ENCODE results near the gene HMG20B. TPM values are rescaled to one million over a fixed set of nuclear protein-coding genes. Genes with fewer than 3 reads are reported as not detected.

Gene HMG20B
- total RNA-seq, 1 experiment from 2014 or later, result 121 TPM

- Mint-ChIP-seq H3K36me3 (peaks cover 5% of the 10 kb centered on the region), H3K27ac (peak within 1 kb of the TSS; percentile 95), H3K4me3 (peak within 1 kb of the TSS; percentile 98), H3K4me1 (peaks cover 5% of the 10 kb centered on the region), H3K27me3 (ENCODE audit: low read depth) (no peaks in the 10 kb centered on the region), H3K9me3 (no peaks in the 10 kb centered on the region)
- peak; percentile 98 for ATAC-seq
- CTCF ChIA-PET, result interaction anchor here (1.0 to 1.1 kb wide), 2 partner anchors 9 to 27 kb away, joined by 3 to 5 read pairs; no protein-coding TSS in a partner anchor
- POLR2A ChIA-PET, result no interaction called here
- DNase-seq (ENCODE audit: low spot score), result peak; percentile 99
- TF ChIP-seq, protein P1, sequence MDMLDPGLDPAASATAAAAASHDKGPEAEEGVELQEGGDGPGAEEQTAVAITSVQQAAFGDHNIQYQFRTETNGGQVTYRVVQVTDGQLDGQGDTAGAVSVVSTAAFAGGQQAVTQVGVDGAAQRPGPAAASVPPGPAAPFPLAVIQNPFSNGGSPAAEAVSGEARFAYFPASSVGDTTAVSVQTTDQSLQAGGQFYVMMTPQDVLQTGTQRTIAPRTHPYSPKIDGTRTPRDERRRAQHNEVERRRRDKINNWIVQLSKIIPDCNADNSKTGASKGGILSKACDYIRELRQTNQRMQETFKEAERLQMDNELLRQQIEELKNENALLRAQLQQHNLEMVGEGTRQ (CRISPR knock-in tag; IDR thresholded peaks at IDR 0.05), result no peak
- TF ChIP-seq ZNF671 (CRISPR knock-in tag; IDR thresholded peaks at IDR 0.05) (no peak), ERG (CRISPR knock-in tag; IDR thresholded peaks at IDR 0.05) (no peak), NR3C1 (CRISPR knock-in tag; conservative IDR thresholded peaks at IDR 0.05; ENCODE audit: low read depth) (no peak), TCF7 (CRISPR knock-in tag; IDR thresholded peaks at IDR 0.05; ENCODE audit: low read depth) (no peak), KAT7 (CRISPR knock-in tag; IDR thresholded peaks at IDR 0.05; ENCODE audit: borderline replicate concordance) (0 out of 2 replicates have a peak, but pooled peaks have one; percentile 84), PREB (CRISPR knock-in tag; IDR thresholded peaks at IDR 0.05; ENCODE audit: borderline replicate concordance) (0 out of 2 replicates have a peak, but pooled peaks have one; percentile 53), ATF1 (CRISPR knock-in tag; IDR thresholded peaks at IDR 0.05) (no peak), ZNF232 (CRISPR knock-in tag; IDR thresholded peaks at IDR 0.05) (no peak), MYBL2 (CRISPR knock-in tag; IDR thresholded peaks at IDR 0.05) (peak; percentile 76; the same call in 1 of the 2 replicates), OVOL2 (CRISPR knock-in tag; IDR thresholded peaks at IDR 0.05; ENCODE audit: borderline replicate concordance) (no peak), RORB (CRISPR knock-in tag; IDR thresholded peaks at IDR 0.05) (no peak), SP1 (CRISPR knock-in tag; conservative IDR thresholded peaks at IDR 0.05) (peak; percentile 100), TEAD1 (CRISPR knock-in tag; IDR thresholded peaks at IDR 0.05) (0 out of 2 replicates have a peak, but pooled peaks have one; percentile 18)
- TF ChIP-seq, protein P2, sequence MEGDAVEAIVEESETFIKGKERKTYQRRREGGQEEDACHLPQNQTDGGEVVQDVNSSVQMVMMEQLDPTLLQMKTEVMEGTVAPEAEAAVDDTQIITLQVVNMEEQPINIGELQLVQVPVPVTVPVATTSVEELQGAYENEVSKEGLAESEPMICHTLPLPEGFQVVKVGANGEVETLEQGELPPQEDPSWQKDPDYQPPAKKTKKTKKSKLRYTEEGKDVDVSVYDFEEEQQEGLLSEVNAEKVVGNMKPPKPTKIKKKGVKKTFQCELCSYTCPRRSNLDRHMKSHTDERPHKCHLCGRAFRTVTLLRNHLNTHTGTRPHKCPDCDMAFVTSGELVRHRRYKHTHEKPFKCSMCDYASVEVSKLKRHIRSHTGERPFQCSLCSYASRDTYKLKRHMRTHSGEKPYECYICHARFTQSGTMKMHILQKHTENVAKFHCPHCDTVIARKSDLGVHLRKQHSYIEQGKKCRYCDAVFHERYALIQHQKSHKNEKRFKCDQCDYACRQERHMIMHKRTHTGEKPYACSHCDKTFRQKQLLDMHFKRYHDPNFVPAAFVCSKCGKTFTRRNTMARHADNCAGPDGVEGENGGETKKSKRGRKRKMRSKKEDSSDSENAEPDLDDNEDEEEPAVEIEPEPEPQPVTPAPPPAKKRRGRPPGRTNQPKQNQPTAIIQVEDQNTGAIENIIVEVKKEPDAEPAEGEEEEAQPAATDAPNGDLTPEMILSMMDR (IDR thresholded peaks at IDR 0.05), result no peak
- TF ChIP-seq, protein P3, sequence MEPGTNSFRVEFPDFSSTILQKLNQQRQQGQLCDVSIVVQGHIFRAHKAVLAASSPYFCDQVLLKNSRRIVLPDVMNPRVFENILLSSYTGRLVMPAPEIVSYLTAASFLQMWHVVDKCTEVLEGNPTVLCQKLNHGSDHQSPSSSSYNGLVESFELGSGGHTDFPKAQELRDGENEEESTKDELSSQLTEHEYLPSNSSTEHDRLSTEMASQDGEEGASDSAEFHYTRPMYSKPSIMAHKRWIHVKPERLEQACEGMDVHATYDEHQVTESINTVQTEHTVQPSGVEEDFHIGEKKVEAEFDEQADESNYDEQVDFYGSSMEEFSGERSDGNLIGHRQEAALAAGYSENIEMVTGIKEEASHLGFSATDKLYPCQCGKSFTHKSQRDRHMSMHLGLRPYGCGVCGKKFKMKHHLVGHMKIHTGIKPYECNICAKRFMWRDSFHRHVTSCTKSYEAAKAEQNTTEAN (CRISPR knock-in tag; IDR thresholded peaks at IDR 0.05), result no peak
- TF ChIP-seq, protein P4, sequence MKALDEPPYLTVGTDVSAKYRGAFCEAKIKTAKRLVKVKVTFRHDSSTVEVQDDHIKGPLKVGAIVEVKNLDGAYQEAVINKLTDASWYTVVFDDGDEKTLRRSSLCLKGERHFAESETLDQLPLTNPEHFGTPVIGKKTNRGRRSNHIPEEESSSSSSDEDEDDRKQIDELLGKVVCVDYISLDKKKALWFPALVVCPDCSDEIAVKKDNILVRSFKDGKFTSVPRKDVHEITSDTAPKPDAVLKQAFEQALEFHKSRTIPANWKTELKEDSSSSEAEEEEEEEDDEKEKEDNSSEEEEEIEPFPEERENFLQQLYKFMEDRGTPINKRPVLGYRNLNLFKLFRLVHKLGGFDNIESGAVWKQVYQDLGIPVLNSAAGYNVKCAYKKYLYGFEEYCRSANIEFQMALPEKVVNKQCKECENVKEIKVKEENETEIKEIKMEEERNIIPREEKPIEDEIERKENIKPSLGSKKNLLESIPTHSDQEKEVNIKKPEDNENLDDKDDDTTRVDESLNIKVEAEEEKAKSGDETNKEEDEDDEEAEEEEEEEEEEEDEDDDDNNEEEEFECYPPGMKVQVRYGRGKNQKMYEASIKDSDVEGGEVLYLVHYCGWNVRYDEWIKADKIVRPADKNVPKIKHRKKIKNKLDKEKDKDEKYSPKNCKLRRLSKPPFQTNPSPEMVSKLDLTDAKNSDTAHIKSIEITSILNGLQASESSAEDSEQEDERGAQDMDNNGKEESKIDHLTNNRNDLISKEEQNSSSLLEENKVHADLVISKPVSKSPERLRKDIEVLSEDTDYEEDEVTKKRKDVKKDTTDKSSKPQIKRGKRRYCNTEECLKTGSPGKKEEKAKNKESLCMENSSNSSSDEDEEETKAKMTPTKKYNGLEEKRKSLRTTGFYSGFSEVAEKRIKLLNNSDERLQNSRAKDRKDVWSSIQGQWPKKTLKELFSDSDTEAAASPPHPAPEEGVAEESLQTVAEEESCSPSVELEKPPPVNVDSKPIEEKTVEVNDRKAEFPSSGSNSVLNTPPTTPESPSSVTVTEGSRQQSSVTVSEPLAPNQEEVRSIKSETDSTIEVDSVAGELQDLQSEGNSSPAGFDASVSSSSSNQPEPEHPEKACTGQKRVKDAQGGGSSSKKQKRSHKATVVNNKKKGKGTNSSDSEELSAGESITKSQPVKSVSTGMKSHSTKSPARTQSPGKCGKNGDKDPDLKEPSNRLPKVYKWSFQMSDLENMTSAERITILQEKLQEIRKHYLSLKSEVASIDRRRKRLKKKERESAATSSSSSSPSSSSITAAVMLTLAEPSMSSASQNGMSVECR (CRISPR knock-in tag; IDR thresholded peaks at IDR 0.05; ENCODE audit: borderline replicate concordance), result peak; percentile 89; the same call in 1 of the 2 replicates
- TF ChIP-seq, protein P5, sequence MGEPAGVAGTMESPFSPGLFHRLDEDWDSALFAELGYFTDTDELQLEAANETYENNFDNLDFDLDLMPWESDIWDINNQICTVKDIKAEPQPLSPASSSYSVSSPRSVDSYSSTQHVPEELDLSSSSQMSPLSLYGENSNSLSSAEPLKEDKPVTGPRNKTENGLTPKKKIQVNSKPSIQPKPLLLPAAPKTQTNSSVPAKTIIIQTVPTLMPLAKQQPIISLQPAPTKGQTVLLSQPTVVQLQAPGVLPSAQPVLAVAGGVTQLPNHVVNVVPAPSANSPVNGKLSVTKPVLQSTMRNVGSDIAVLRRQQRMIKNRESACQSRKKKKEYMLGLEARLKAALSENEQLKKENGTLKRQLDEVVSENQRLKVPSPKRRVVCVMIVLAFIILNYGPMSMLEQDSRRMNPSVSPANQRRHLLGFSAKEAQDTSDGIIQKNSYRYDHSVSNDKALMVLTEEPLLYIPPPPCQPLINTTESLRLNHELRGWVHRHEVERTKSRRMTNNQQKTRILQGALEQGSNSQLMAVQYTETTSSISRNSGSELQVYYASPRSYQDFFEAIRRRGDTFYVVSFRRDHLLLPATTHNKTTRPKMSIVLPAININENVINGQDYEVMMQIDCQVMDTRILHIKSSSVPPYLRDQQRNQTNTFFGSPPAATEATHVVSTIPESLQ (CRISPR knock-in tag; IDR thresholded peaks at IDR 0.05), result no peak
- TF ChIP-seq, protein P6, sequence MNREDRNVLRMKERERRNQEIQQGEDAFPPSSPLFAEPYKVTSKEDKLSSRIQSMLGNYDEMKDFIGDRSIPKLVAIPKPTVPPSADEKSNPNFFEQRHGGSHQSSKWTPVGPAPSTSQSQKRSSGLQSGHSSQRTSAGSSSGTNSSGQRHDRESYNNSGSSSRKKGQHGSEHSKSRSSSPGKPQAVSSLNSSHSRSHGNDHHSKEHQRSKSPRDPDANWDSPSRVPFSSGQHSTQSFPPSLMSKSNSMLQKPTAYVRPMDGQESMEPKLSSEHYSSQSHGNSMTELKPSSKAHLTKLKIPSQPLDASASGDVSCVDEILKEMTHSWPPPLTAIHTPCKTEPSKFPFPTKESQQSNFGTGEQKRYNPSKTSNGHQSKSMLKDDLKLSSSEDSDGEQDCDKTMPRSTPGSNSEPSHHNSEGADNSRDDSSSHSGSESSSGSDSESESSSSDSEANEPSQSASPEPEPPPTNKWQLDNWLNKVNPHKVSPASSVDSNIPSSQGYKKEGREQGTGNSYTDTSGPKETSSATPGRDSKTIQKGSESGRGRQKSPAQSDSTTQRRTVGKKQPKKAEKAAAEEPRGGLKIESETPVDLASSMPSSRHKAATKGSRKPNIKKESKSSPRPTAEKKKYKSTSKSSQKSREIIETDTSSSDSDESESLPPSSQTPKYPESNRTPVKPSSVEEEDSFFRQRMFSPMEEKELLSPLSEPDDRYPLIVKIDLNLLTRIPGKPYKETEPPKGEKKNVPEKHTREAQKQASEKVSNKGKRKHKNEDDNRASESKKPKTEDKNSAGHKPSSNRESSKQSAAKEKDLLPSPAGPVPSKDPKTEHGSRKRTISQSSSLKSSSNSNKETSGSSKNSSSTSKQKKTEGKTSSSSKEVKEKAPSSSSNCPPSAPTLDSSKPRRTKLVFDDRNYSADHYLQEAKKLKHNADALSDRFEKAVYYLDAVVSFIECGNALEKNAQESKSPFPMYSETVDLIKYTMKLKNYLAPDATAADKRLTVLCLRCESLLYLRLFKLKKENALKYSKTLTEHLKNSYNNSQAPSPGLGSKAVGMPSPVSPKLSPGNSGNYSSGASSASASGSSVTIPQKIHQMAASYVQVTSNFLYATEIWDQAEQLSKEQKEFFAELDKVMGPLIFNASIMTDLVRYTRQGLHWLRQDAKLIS (CRISPR knock-in tag; IDR thresholded peaks at IDR 0.05; ENCODE audit: borderline replicate concordance), result no peak
Observed at GRCh38 chr19:3626473-3627350, 54.0 kb downstream of the HMG20B start, which contains the start of gene CACTIN. TSS of gene CACTIN (minus strand) at chr19:3626790. CDS start at chr19:3626762, 28 bp downstream.

Measured in WTC11 (cell line).